GM12801 (cell line): Measurements from ENCODE around the gene FBXO4.

ENCODE experiments used
- CTCF ChIP-seq: IDR thresholded peaks from one replicate; pipeline ENCODE4 v1.5.1; 2011; ENCODE audit warnings: control low read depth; ENCODE audit not compliant: insufficient read length; ENCODE audit errors: extremely low read depth

Gene FBXO4

GRCh38 chr5:41903892-41904799 is 20.9 kb upstream of the FBXO4 start, which contains the start of gene RIMOC1:
Gene RIMOC1, plus strand, starts transcription at chr5:41904344. Its CDS starts 24 bp downstream, at chr5:41904368.
- TF ChIP-seq CTCF: no peak

GRCh38 chr5:41906151-41906550 is 18.9 kb upstream of the FBXO4 start:
- no peak for TF ChIP-seq CTCF

GRCh38 chr5:41908374-41909079 is 16.6 kb upstream of the FBXO4 start:
- TF ChIP-seq CTCF: no peak

- TF ChIP-seq CTCF: no peak
Observed at GRCh38 chr5:41918105-41918504, 7.0 kb upstream of the FBXO4 start.

- TF ChIP-seq CTCF: no peak
Observed at GRCh38 chr5:41921166-41921565, 3.9 kb upstream of the FBXO4 start.

- no peak for TF ChIP-seq CTCF
Observed at GRCh38 chr5:41921874-41922273, 3.2 kb upstream of the FBXO4 start.

GRCh38 chr5:41924526-41924871 is 582 bp upstream of the FBXO4 start:
- no peak for TF ChIP-seq CTCF
